HepG2 (cell line): ENCODE data around the gene DNAAF8. TPM values are rescaled to one million over a fixed set of nuclear protein-coding genes. Genes with fewer than 3 reads are reported as not detected.

Source experiments
- ARHGAP35 ChIP-seq: sonication (generic); formaldehyde crosslinking; IDR thresholded peaks from 2 replicates; pipeline ENCODE4 v1.9.0; 2022; ENCODE audit warnings: mild to moderate bottlenecking, inconsistent platforms, moderate library complexity, missing genetic modification reagents, borderline replicate concordance
- BCL3 ChIP-seq: sonication (generic); formaldehyde crosslinking; IDR thresholded peaks from 2 replicates; pipeline ENCODE4 v1.5.1; 2020; ENCODE audit warnings: mild to moderate bottlenecking, missing genetic modification reagents, moderate library complexity
- CREB3 ChIP-seq: sonication (generic); formaldehyde crosslinking; IDR thresholded peaks from 2 replicates; pipeline ENCODE4 v1.5.0; 2020; ENCODE audit warnings: missing genetic modification reagents
- DNMT1 ChIP-seq: sonication (generic); formaldehyde crosslinking; IDR thresholded peaks from 2 replicates; pipeline ENCODE4 v1.5.1; 2020; ENCODE audit warnings: mild to moderate bottlenecking, missing genetic modification reagents
- FOXO1 ChIP-seq: sonication (generic); formaldehyde crosslinking; IDR thresholded peaks from 2 replicates; pipeline ENCODE4 v1.4.0; 2020; ENCODE audit warnings: missing genetic modification reagents
- HOXD1 ChIP-seq: sonication (generic); formaldehyde crosslinking; IDR thresholded peaks from 2 replicates; pipeline ENCODE4 v1.5.0; 2020; ENCODE audit warnings: missing genetic modification reagents
- IKZF5 ChIP-seq: IDR thresholded peaks from 2 replicates; pipeline ENCODE4 v1.6.1; 2018; ENCODE audit warnings: missing genetic modification reagents, mild to moderate bottlenecking, missing compliant biosample characterization
- KDM3A ChIP-seq: IDR thresholded peaks from 2 replicates; pipeline ENCODE4 v1.6.1; 2018; ENCODE audit warnings: low read depth, missing compliant biosample characterization
- NCOA1 ChIP-seq: sonication (generic); formaldehyde crosslinking; IDR thresholded peaks from 2 replicates; pipeline ENCODE4 v1.9.0; 2021; ENCODE audit warnings: missing genetic modification reagents
- PCBP1 ChIP-seq: fragments of 200-400 bp; formaldehyde crosslinking; IDR thresholded peaks from 2 replicates; pipeline ENCODE4 v1.6.1; 2017; ENCODE audit warnings: mild to moderate bottlenecking, low read depth, low read length, borderline replicate concordance
- PLRG1 ChIP-seq: fragments of 450-650 bp; conservative IDR thresholded peaks from 2 replicates; pipeline ENCODE4 v1.6.1; 2016
- PRPF4 ChIP-seq: fragments of 200-400 bp; formaldehyde crosslinking; IDR thresholded peaks from 2 replicates; pipeline ENCODE4 v1.6.1; 2016; ENCODE audit warnings: low read length, low read depth; ENCODE audit not compliant: poor library complexity, severe bottlenecking
- RARG ChIP-seq: sonication (generic); formaldehyde crosslinking; IDR thresholded peaks from 2 replicates; pipeline ENCODE4 v1.4.0; 2020; ENCODE audit warnings: low read depth, mild to moderate bottlenecking, missing genetic modification reagents
- SNAPC5 ChIP-seq: sonication (generic); formaldehyde crosslinking; IDR thresholded peaks from 2 replicates; pipeline ENCODE4 v1.8.1; 2023; ENCODE audit warnings: mild to moderate bottlenecking, missing genetic modification reagents, borderline replicate concordance
- ZBTB7A ChIP-seq: sonication (generic); formaldehyde crosslinking; IDR thresholded peaks from 2 replicates; pipeline ENCODE4 v1.8.0; 2022; ENCODE audit warnings: mild to moderate bottlenecking, missing genetic modification reagents
- ZFP41 ChIP-seq: sonication (generic); formaldehyde crosslinking; IDR thresholded peaks from 2 replicates; pipeline ENCODE4 v1.4.0; 2020; ENCODE audit warnings: mild to moderate bottlenecking, missing genetic modification reagents, borderline replicate concordance
- ZNF484 ChIP-seq: sonication (generic); formaldehyde crosslinking; IDR thresholded peaks from 2 replicates; pipeline ENCODE4 v1.5.1; 2020; ENCODE audit warnings: mild to moderate bottlenecking, low read depth, missing genetic modification reagents, borderline replicate concordance
- ZNF552 ChIP-seq: sonication (generic); formaldehyde crosslinking; IDR thresholded peaks from 2 replicates; pipeline ENCODE4 v1.9.0; 2022; ENCODE audit warnings: missing genetic modification reagents, mild to moderate bottlenecking, borderline replicate concordance
- ZNF576 ChIP-seq: sonication (generic); formaldehyde crosslinking; IDR thresholded peaks from 2 replicates; pipeline ENCODE4 v1.4.0; 2020; ENCODE audit warnings: mild to moderate bottlenecking, missing genetic modification reagents
- ZNF644 ChIP-seq: IDR thresholded peaks from 2 replicates; pipeline ENCODE4 v1.6.1; 2016; ENCODE audit warnings: low read depth
- ZNF704 ChIP-seq: sonication (generic); formaldehyde crosslinking; IDR thresholded peaks from 2 replicates; pipeline ENCODE4 v1.8.1; 2023; ENCODE audit warnings: mild to moderate bottlenecking, inconsistent platforms, moderate library complexity, missing genetic modification reagents, borderline replicate concordance
- ZNF724P ChIP-seq: sonication (generic); formaldehyde crosslinking; IDR thresholded peaks from 2 replicates; pipeline ENCODE4 v1.8.0; 2022; ENCODE audit warnings: missing genetic modification reagents, borderline replicate concordance
- ZNF746 ChIP-seq: sonication (generic); formaldehyde crosslinking; IDR thresholded peaks from 2 replicates; pipeline ENCODE4 v1.8.0; 2022; ENCODE audit warnings: mild to moderate bottlenecking, missing genetic modification reagents
- ZNF75D ChIP-seq: sonication (generic); formaldehyde crosslinking; IDR thresholded peaks from 2 replicates; pipeline ENCODE4 v1.8.1; 2023; ENCODE audit warnings: missing genetic modification reagents, mild to moderate bottlenecking, borderline replicate concordance
- ZSCAN12 ChIP-seq: sonication (generic); formaldehyde crosslinking; IDR thresholded peaks from 2 replicates; pipeline ENCODE4 v1.9.0; 2021; ENCODE audit warnings: mild to moderate bottlenecking, missing genetic modification reagents
- polyA plus RNA-seq, 8 experiments: library from polyadenylated mRNA; depleted of rRNA in 3 of 8; stranded (reverse) in 7 of 8; unstranded in 1 of 8; fragments of >200 nt; fragmentation: Illumina TruSeq in 4 of 8; extraction: Trizol in 4 of 8; gene quantifications; 2 replicates each; pipeline versions ENCODE4 v1.2.1 to v1.2.3, GENCODE V29; 2011 to 2016; ENCODE audit warnings: low read depth in 4 of 8, missing spikeins in 1 of 8, mixed read lengths in 1 of 8; ENCODE audit not compliant: insufficient read depth in 1 of 8
- total RNA-seq, 5 experiments: library from RNA; depleted of rRNA; stranded (reverse); fragments of >200 nt; fragmentation: Illumina TruSeq; extraction: Trizol; gene quantifications; 2 replicates each; pipeline ENCODE4 v1.2.3, GENCODE V29; 2016; ENCODE audit warnings: low read depth in 1 of 5

Gene DNAAF8
- total and polyA plus RNA-seq, 2 of the 13 experiments (the other 11 are each of a cell fraction or from before 2014, with no cell fraction given) = 0.44 TPM; not detected in 1

- TF ChIP-seq PRPF4 (no peak), SNAPC5 (CRISPR knock-in tag) (no peak), FOXO1 (CRISPR knock-in tag) (no peak), ZNF484 (CRISPR knock-in tag) (no peak), IKZF5 (CRISPR knock-in tag) (peak; percentile 84), ZNF576 (CRISPR knock-in tag) (no peak), PLRG1 (no peak), NCOA1 (no peak; the same call in 1 of the 2 replicates), ZNF644 (no peak; the same call in 1 of the 2 replicates), KDM3A (CRISPR knock-in tag) (no peak), ARHGAP35 (CRISPR knock-in tag) (no peak; the same call in 1 of the 2 replicates), ZNF552 (CRISPR knock-in tag) (peak; percentile 65; the same call in 1 of the 2 replicates), ZBTB7A (CRISPR knock-in tag) (0 out of 2 replicates have a peak, but pooled peaks have one; percentile 18), PCBP1 (peak; percentile 85; the same call in 1 of the 2 replicates), ZFP41 (CRISPR knock-in tag) (no peak), RARG (CRISPR knock-in tag) (no peak), ZNF724P (CRISPR knock-in tag) (no peak; the same call in 1 of the 2 replicates), CREB3 (CRISPR knock-in tag) (peak; percentile 64; the same call in 1 of the 2 replicates), ZNF704 (CRISPR knock-in tag) (no peak; the same call in 1 of the 2 replicates), DNMT1 (no peak), ZNF746 (CRISPR knock-in tag) (no peak), ZNF75D (CRISPR knock-in tag) (no peak), HOXD1 (CRISPR knock-in tag) (0 out of 2 replicates have a peak, but pooled peaks have one; percentile 72), BCL3 (CRISPR knock-in tag) (no peak; the same call in 1 of the 2 replicates), ZSCAN12 (CRISPR knock-in tag) (no peak)
These were observed 34.4 kb downstream of the DNAAF8 start (continued) for GRCh38 chr16:4768549-4769305.
